Lower lobe of right lung (tissue), 2 donors: ENCODE results near the gene ROR1. TPM values are rescaled to one million over a fixed set of nuclear protein-coding genes. Genes with fewer than 3 reads are reported as not detected.

ENCODE experiments used
- ATAC-seq, 2 donors: fragments of 200-7000 bp; cut with Tn5 transposase; one replicate each; pipeline ENCODE4 v1.9.1; 2020 to 2022; ENCODE audit warnings: mild to moderate bottlenecking in 2 of 2, moderate library complexity in 2 of 2
- DNase-seq: peaks from one replicate; pipeline ENCODE4 v3.0.0-alpha.2; 2020
- H3K27ac ChIP-seq: fragments of 200-600 bp; one replicate; pipeline ENCODE4 v1.8.0; 2022
- H3K27me3 ChIP-seq: fragments of 200-600 bp; one replicate; pipeline ENCODE4 v1.8.0; 2022; ENCODE audit warnings: low read depth
- H3K36me3 ChIP-seq: fragments of 200-600 bp; one replicate; pipeline ENCODE4 v1.8.0; 2022; ENCODE audit warnings: mild to moderate bottlenecking
- H3K4me1 ChIP-seq: fragments of 200-600 bp; one replicate; pipeline ENCODE4 v1.8.0; 2022
- H3K4me3 ChIP-seq: fragments of 200-600 bp; one replicate; pipeline ENCODE4 v1.8.0; 2022; ENCODE audit warnings: mild to moderate bottlenecking
- H3K9me3 ChIP-seq: fragments of 200-600 bp; one replicate; pipeline ENCODE4 v1.8.0; 2022
- intact Hi-C: fragments of 100-400 bp; cut with DNase I; formaldehyde crosslinking; loops from one replicate; pipeline ENCODE4 v1.11.0; 2022
- total RNA-seq: library from RNA; stranded (reverse); fragmentation: NEBNext Ultra II Directional; extraction: Animal tissue kit (Norgen Biotek cat#: 25700); gene quantifications from one replicate; pipeline ENCODE4 v1.2.1, GENCODE V29; 2021
- TF ChIP-seq, protein P1 (sequence below): fragments of 200-600 bp; IDR thresholded peaks from one replicate; pipeline ENCODE4 v1.8.0; 2022; ENCODE audit warnings: antibody characterized with exemption, mild to moderate bottlenecking
- donor health status: DM: no; HTN: yes; CAD: no; lungs with severe emphysema.

The ROR1 gene
- total RNA-seq, 1 donor from 2014 or later: 15.8 TPM

DNA sequence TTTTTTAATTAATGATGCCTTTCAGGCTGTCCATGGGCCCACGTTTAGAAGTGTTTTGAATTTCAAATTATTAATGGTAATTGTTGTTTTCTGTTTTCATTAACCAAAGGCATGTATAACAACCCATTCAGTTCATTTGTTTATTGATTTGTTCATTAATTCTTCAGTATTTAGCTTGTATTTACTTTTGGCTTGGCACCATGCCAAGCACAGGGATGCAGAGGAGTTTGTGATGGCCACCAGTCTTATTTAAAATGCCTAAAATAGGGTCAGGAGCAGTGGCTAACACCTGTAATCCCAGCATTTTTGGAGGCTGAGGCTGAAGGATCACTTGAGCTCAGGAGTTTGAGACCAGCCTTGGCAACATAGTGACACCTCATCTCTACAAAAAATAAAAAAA, 75.3 kb downstream of the ROR1 start:
- H3K4me1 ChIP-seq: no peaks in the 10 kb centered on the region
- no peaks in the 10 kb centered on the region for H3K36me3 ChIP-seq
- DNase-seq (no peak), ATAC-seq (no peak)
- H3K4me3 ChIP-seq: no peak overlapping the region
- no peaks in the 10 kb centered on the region for H3K27me3 ChIP-seq
- TF ChIP-seq, protein P1, sequence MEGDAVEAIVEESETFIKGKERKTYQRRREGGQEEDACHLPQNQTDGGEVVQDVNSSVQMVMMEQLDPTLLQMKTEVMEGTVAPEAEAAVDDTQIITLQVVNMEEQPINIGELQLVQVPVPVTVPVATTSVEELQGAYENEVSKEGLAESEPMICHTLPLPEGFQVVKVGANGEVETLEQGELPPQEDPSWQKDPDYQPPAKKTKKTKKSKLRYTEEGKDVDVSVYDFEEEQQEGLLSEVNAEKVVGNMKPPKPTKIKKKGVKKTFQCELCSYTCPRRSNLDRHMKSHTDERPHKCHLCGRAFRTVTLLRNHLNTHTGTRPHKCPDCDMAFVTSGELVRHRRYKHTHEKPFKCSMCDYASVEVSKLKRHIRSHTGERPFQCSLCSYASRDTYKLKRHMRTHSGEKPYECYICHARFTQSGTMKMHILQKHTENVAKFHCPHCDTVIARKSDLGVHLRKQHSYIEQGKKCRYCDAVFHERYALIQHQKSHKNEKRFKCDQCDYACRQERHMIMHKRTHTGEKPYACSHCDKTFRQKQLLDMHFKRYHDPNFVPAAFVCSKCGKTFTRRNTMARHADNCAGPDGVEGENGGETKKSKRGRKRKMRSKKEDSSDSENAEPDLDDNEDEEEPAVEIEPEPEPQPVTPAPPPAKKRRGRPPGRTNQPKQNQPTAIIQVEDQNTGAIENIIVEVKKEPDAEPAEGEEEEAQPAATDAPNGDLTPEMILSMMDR: no peak
- no peak overlapping the region for H3K27ac ChIP-seq
- intact Hi-C loops: no loop called here
- H3K9me3 ChIP-seq: no peaks in the 10 kb centered on the region

GRCh38 chr1:63854091-63854490, 80.3 kb downstream of the ROR1 start:
- no peaks in the 10 kb centered on the region for H3K27me3 ChIP-seq
- TF ChIP-seq, protein P1: no peak
- no peaks in the 10 kb centered on the region for H3K4me1 ChIP-seq
- intact Hi-C loops: no loop called here
- H3K9me3 ChIP-seq: peaks cover 3% of the 10 kb centered on the region
- ATAC-seq: no peak
- no peaks in the 10 kb centered on the region for H3K36me3 ChIP-seq
- H3K27ac ChIP-seq: no peak overlapping the region
- no peak for DNase-seq
- no peak overlapping the region for H3K4me3 ChIP-seq

DNA sequence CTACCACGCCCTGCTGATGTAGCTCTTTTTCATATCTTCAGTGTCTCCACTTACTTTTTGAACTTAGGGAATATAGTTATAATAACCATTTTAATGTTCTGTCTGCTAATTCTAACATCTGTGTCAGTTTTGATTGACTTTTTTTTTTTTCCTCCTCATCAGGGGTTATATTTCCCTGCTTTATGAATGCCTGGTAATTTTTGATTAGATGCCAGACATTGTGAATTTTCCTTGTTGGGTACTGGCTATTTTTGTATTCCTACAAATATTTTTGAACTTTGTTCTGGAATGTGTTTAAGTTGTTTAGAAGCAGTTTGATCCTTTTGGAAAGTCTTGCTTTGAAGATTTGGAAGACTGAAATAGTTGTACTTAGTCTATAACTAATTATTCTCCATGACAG, 82.1 kb downstream of the ROR1 start:
- Histone ChIP-seq H3K27ac (no peak overlapping the region), H3K4me3 (no peak overlapping the region), H3K9me3 (peaks cover 3% of the 10 kb centered on the region), H3K4me1 (no peaks in the 10 kb centered on the region), H3K36me3 (no peaks in the 10 kb centered on the region), H3K27me3 (no peaks in the 10 kb centered on the region)
- intact Hi-C loops: no loop called here
- ATAC-seq (no peak), DNase-seq (no peak)
- TF ChIP-seq, protein P1: no peak

DNA sequence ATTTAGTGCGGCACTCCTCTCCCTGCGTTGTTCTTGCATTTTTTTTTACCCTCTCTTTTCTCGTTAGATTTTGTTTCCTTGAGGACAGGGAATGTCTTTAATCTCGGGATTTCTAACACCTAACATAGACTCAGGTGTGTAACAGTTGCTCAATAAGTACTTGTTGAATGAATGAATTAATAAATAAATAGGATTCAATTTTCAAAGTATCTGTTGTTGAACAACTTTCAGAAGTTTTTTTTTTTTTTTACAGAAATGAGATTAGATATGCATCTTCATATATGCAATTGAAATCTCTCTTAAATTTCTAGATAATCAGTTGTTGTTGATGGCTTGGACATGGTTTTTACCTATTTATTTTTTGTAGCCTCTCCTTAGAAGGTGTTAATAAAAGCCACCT, 83.1 kb downstream of the ROR1 start:
- Histone ChIP-seq H3K4me3 (no peak overlapping the region), H3K27me3 (no peaks in the 10 kb centered on the region), H3K9me3 (peaks cover 3% of the 10 kb centered on the region), H3K27ac (no peak overlapping the region), H3K36me3 (no peaks in the 10 kb centered on the region), H3K4me1 (no peaks in the 10 kb centered on the region)
- intact Hi-C loops: no loop called here
- TF ChIP-seq, protein P1: no peak
- ATAC-seq (no peak), DNase-seq (no peak)

GRCh38 chr1:63857478-63857877, 83.7 kb downstream of the ROR1 start:
- intact Hi-C loops: no loop called here

More at GRCh38 chr1:63857478-63857877, 83.7 kb downstream of the ROR1 start:
- Histone ChIP-seq H3K27ac (no peak overlapping the region), H3K36me3 (no peaks in the 10 kb centered on the region), H3K27me3 (no peaks in the 10 kb centered on the region), H3K9me3 (peaks cover 3% of the 10 kb centered on the region), H3K4me3 (no peak overlapping the region), H3K4me1 (no peaks in the 10 kb centered on the region)
- DNase-seq (no peak), ATAC-seq (no peak)
- TF ChIP-seq, protein P1: no peak
